ENCODE data around the gene KCNMA1.

Gene KCNMA1

DNA sequence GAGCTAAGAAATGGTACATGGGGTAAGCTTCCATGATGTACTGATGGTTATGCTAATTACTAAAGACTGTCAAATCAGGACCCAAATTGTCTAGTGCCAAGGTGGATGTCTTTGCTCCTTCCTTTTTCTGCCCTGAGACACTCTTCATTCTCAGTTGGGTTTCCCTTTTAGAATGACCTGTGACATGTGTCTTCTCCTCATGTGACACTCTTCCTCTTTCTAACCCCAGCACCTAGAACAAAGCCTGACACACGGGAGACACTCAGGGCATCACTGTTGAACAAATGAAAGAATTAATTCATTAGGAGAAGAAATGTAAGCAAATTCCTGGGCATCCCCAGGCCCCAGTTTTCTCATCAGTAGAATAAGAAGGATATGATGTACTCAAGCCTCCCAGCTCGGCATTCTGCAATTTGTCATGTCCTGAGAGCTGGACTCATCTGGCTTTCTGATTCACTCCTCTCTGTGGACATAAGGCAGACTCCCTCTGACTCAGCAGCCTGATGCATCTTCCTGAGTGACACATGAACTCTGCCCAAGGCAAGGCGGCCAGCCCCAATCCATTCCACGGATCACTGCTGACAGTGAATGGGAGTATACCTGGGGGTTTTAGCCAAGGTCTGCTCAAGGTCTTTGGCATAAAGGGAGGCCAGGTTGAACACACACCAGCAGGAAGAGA, 473.8 kb downstream of the KCNMA1 start:
- DNase-seq = no peak

DNA sequence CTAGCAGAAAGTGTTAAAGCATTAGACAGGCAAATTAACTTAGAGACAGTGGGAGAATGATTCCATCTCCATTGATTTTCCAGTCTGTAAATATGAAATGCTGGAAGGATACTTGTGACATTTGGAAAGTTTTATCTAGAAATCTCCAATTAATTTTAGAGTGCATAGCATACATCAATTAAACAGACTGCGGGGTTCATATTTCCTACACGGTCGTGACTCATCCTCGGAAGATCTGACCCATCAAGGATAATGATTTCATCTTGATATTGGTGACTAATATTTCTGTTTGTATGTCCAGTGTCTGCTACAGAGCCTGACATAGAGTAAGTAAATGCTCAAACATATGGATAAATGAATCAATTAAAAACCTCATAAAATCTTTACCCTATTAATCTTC, 474.9 kb downstream of the KCNMA1 start:
- DNase-seq = no peak

DNA sequence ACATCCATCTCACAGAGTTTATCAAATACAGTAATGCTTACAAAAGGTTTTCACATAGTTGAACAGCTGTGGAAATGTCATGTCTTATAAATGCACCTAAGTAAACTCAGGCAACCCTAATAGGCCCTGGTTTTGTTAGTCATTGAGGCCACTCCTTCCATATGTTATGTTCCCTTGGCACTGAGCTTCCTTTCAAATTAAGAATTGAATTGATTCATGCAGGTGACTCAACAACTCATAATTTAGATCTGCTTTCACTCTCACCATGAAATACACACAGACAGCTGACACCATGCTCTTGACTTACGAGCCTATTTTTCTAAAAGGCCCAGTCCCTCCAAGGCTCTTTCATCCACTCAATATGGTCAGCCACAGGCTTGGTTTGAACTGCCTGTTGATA, 476.9 kb downstream of the KCNMA1 start:
- DNase-seq = no peak

DNA sequence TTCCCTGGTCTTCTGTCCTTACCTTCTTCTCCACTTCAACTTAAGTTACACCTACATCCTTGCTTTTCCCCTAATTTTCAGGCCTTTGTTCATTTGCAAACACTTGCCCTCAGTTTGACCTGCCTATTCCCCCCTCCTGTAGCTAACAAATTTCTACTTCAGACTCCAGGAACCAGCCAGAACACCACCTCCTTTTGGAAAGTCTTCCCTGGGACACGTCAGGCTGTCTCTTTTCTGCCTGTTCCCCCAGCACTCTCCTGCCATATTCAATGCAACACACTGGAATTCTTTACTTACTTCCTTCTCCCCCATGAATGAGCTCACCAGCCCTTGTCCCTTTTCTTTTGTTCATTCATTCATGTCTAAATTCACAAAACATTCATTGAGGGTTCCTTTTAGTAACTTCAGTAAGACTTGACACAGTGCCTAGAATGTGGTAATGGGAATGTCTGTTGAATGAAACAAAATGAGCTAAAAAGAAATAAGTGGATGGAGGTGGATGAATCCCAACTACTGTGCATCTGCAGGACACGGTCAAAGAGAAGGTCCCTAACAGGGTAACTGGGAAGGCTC, 478.0 kb downstream of the KCNMA1 start:
- DNase-seq = no peak

DNA sequence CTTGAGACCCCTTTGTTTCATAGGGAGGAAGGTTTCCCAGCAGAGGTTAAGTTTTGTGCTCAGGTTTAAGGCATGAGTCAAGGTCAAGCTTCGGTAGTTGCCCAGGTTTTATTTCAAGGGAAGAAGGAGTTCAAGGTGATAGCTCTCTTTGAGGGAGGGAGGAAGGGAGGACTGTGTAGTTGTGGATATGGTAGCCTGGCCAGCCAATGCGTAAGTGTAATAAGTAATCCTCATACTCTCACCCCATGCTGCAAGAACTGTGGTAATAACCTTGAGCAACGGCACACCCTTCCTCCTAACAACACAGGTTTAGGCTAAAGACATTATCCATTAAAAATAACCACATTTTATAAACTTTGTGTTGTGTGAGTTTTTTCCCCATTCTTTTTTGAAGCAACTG, 478.9 kb downstream of the KCNMA1 start:
- DNase-seq = no peak

DNA sequence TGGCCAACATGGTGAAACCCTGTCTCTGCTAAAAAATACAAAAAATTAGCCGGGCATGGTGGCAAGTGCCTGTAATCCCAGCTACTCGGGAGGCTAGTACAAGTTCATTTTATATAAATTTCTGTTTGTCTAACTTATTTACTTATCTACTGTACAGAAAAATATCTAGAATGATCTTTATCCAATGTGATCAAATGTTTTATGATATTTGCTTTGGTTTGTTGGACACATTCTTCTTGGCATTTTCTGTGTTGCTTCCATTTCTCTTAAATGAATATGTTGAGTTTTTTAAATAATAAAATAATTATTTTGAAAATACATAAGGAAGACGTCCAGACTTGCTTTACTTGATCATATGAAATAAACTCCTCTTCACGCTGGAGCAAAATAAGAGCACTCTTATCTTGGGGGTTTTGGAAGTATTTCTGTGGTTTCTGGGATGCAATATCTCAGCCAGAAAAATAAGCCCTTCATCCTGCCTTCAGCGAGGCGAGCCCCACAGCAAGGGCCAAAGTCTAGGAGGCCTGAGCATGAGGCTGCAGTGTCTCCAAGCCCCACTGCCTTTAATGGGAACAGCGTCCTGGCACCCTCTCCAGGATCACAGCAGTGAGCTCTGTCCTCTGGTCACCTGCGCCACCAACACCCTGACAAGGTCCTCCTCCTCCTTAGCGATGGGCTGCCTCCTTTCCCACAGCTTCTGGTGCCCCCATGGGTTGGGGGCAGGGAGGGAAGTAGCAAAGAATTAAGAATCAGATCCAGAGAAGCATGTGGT, 480.2 kb downstream of the KCNMA1 start:
- no peak for DNase-seq

DNA sequence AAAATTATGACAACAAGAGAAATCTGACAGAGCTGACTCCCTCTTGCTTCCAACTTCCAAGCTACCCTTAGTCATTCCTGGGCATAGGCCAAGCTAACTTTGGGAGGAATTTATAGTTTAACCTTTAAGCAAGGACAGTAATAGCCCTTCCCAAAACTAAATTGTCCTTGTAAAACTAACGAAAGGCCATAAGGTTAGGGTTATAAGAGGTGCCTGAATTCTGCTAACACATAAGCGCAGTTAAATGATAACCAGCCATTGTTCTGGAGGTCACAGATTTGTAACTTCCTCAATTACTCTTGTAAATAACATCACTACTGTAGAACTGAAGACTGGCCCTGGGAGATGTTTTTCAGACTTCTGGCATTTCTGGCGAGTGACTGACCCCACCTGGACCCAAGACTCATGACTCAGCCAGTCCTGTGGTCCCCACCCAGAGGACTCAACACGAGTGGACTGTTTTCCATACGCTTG, 481.2 kb downstream of the KCNMA1 start:
- no peak for DNase-seq

DNA sequence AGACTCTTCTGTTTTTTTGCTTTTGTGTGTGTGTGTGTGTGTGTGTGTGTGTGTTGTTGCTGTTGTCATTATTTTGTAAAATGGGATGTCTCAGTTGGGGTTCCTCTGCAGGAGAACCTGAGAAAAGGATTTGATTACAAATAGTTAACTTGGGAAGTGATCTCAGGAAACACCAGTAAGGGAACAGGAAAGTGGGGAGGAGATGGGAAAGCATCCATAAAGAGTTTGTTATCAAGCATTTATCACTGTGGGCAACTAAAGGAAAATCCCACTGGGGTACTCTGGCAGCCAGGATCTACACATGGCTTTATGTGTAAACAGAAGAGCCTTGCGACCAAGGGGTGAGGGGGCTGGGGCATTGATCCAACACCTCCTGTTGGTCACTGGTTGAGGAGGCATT, 485.4 kb downstream of the KCNMA1 start:
- DNase-seq = no peak

DNA sequence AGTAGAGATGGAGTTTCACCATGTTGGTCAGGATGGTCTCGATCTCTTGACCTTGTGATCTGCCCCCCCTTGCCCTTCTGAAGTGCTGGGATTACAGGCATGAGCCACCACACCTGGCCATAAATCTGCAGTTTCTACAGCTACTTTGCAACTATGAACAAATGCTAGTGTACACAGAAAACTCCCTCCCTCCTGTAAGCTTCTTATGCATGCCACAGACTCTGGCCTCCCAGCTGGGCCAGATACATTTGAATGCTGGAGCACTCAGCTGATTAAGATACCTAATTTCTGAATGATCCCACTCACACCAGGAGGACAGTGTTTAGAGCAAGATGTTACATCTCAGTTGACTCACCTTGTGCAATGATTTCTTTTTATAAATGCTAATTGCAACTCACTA, 486.2 kb downstream of the KCNMA1 start:
- DNase-seq = no peak

DNA sequence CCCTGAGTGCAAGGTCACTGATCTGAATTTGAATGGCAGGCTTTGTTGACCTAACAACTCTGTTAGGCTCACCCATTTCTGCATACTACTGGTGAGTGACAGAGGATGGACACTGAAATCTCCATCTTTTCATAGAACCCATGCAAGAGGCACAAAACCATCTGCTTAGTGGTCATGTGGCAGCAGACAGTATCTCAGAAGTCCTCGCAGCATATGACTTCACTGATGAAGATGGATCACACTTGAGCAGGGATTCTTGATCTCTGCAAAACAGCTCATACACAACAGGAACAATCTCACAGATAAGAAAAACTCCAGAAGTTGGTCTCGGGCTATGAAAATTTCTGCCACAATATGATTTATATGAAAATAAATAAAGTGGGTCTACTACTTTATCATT, 487.9 kb downstream of the KCNMA1 start:
- DNase-seq = no peak

DNA sequence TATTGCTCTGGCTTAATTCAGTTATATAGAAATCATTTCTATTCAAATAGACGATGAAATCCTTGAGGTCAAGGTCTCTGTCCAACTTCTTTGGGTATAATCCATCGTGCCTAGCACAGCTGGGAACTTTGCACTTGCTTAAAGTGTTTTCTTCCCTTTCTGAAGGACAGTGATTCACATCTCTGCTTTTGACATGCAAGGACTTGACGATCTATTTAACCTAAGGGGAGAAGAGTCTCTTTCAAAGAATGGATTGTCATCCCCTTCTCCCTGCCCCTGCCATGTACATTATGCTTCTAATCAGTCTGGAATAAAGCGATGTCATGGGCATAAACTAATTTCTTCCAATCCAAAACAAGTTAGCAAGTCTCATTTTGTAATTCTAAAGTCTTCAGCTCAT, 488.6 kb downstream of the KCNMA1 start:
- DNase-seq = no peak

DNA sequence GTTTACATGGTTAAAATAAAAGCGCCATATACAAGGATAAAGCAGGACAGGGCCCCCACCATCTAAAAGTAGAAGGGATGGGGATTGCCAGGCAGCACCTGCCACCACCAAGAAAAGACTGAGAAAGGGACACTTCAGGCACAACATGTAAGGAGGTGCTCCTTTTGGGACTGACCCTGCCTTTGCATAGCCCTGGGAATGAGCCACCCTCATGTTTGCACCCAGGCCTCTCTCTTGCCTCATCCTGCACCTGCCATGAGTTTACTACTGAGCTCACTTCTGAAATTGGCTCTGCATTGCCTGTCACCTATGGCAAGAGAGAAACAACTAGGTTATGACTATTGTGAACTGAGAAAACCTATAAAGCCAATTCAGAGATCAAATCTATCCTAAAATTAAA, 489.7 kb downstream of the KCNMA1 start:
- DNase-seq = no peak

DNA sequence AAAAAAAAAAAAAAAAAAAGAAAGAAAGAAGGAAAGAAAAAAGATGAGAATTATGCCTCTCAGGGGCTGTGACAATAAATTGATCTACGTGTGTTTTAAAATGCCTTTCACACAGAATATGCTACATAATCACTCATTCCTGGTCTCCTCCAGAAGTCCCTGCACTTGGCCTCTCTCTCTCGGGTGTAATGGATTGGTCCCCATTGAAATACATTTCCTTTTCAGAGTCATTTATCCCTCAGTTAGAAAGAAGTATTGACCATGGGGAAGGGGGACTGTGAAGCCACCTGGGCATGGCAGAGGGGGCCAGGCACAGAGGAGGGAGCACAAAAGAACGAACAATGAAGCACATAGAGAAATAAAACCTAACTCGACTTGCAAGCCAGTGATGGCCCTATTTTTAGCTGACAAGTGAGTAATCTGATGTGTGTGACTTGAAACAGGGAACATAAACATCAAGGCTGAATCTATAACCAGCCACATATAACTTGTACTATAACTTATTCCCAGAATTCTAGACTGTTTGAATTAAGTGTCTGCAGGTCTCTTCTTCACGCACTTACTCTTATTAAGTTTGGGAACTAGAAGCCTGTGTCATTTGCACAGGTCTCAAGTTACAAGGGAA, 490.8 kb downstream of the KCNMA1 start:
- DNase-seq = no peak

DNA sequence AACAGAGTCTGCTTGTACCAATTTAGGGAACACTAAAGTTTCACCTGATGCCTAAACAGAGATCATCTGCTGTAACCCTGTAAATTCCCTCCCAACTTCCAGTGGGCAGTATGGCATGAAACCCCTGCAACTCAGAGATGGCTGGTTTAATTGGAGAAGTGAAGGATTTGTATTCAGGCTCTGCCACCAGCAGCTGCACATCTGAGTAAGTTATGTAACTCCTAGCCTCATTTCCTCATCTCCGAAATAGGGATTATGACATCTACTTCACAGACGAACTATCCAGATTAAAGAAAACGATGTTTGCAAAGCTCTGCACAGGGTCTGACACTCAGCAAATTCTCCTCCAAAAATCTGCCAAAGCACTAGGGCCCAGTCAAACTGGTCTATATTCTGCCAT, 493.0 kb downstream of the KCNMA1 start:
- DNase-seq = no peak

DNA sequence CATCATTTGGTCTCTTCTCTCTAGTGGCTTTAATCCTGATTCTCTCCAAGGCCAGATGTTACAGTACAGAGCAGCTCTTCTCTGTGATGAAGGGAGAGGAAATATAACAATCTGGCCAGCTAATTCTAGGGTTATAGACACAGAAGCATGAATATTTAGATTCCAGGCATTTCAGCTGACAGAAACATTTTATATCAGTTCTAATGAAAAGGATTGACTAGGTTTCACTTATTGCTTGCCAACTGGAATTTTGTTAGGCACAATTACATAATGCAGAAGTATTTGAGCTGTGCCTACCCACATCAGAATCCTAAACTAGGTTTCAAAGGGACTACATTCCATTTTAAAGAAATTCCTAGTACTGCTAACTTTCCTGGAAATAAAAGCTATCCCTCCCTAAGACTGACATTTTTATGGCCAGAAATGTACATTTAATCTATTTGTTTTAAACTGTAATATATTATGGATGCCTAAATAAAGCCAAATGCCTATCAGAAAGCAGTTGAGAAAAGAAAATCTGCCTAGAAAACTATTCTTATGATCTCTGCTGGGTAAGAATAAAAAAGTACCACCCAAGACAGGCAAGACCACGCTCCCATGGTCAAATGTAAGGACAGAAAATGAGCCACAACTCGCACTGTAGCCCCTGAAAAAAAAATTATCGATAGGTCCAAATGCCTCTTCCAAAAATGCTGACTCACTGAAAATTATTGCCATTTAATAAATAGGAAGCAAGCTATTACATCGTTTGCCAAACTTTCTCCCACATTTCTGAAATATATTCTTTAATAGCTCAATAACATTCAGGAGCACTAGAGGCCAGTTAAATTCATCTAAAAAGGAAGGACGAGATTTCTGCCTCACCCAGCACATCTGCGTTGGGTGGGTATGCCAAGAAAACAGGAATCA, 498.1 kb downstream of the KCNMA1 start:
- DNase-seq = no peak

DNA sequence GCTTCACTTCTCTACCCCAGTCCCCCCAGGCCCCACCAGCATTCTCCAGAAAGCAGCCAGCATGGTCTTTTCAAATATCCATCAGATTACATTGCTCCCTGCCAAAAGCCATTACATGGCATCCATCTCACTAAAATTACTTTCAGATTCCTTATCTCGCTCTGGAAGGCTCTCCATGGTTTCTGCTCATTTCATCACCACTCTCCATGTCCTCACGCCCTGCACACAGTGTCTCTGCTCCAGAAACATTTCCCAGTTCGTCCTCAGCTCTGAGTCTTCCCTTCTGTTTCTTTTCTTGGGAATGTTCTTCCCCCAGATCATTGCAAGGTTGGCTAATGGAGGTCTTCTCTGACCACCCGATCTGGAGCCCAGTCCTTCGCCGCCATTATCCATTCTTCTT, 499.1 kb downstream of the KCNMA1 start:
- DNase-seq = no peak

DNA sequence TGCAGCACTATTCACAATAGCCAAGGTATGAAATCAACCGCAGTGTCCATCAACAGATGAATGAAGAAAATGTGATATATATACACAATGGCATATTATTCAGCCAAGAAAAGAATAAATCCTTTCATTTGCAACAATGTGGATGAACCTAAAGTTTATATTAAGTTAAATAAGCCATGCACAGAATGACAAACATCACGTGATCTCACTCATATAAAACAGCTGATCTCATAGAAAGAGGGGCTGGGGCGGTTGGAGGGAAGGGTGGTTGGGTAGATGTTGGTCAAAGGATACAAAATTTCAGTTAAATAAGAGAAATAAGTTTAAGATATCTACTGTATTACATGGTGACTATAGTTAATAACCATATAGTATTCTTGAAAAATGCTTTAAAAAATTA, 502.1 kb downstream of the KCNMA1 start:
- no peak for DNase-seq

DNA sequence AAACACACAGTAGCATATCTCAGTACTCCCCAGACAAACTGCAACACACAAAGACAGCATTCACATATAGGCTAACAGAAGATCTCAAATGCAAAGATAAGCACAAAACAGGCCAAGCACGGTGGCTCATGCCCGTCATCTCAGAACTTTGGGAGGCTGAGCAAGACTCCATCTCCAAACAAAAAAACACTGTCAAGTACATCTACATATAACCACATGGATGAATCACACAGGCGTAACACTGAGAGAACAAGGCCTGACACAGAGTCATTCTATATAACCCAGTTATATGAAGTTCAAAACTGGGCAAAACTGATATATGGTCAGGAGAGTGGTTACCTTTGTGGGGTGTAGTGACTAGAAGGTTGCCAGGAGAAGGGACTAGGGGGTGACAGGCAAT, 506.4 kb downstream of the KCNMA1 start:
- no peak for DNase-seq

DNA sequence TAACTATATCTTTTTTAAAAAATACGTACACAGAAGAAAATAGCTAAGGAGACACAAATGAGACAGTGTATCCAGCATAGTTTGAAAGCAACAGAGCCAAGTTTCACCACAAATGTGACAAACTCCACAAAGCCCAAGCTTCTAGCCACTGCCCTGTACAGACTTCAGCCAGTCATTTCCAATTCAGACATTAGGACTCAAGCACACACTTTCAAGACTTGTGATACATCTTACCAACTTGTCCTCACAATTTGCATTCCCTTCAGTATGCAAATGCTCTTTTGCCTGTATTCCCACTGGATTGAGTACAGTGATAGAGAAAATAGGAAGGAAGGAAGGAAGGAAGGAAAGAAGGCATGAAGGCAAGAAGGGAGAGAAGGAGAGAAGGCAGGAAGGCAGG, 510.4 kb downstream of the KCNMA1 start:
- DNase-seq = no peak

DNA sequence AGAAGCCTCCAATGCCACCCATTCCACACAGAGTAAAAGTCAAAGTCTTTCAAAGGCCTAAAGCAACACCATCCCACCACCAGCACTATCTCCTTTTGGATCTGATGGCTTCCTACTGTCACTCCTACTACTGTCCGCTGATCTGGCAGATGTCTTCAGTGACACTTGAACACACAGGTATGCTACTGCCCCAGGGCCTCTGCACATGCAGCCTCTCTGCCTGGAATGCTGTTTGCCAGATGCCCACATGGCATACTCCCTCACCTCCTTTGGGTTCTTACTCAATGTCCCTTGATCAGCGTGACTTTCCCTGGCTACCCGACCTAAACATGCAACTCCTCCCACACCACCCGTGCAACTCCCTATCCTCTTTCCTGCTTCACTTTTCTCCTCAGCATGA, 512.4 kb downstream of the KCNMA1 start:
- no peak for DNase-seq

DNA sequence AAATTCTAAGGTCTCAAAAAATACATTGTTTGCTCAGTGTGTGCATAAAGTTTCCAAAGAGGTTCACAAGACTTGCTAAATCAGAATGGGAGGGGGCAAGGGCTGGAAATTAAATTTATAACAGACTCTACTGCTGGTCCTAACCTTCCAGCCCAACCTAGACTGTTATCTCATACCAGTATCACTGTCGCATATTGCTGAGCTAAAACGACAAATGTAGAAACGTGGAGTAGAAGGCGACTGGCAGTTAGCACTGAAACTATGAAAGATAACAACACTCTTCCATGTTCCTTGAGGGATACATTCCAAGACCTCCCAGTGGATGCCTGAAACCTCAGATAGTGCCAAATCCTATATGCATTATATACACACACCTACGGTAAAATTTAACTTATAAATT, 514.3 kb downstream of the KCNMA1 start:
- DNase-seq = no peak

DNA sequence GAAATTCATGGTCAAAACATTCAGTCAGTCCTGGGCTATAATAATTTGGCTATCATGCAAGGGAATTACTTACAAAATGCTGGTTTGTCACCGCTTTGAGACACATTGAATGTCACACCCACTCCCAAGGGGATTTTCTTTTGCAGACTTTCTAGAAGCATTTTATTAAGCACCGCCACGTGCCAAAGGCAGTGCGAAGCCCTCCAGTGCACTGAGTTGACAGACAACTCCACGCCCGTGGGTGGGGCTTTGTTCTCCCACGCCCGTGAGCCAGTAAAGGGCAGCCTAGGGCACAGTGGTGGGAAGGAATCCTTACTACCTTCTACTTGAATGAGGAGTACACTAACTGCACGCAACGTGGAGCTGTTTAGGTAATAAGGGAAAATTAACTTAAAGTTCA, 515.8 kb downstream of the KCNMA1 start:
- no peak for DNase-seq

All from stimulated activated CD4-positive, alpha-beta T cell treated with anti-CD3 and anti-CD28 coated beads, Interleukin-2, amount 100 ng/mL, for 48 hours (primary cell).